ENCODE results near the gene LRRC2. TPM values are rescaled to one million over a fixed set of nuclear protein-coding genes. Genes with fewer than 3 reads are reported as not detected.
"Not testable (repeated sequence)": the region's sequence is repeated elsewhere in the genome, so short reads cannot be mapped to it uniquely, and the experiment has no call there.

Gene LRRC2
- total RNA-seq, 1 donor from 2014 or later: 2.0 TPM

DNA sequence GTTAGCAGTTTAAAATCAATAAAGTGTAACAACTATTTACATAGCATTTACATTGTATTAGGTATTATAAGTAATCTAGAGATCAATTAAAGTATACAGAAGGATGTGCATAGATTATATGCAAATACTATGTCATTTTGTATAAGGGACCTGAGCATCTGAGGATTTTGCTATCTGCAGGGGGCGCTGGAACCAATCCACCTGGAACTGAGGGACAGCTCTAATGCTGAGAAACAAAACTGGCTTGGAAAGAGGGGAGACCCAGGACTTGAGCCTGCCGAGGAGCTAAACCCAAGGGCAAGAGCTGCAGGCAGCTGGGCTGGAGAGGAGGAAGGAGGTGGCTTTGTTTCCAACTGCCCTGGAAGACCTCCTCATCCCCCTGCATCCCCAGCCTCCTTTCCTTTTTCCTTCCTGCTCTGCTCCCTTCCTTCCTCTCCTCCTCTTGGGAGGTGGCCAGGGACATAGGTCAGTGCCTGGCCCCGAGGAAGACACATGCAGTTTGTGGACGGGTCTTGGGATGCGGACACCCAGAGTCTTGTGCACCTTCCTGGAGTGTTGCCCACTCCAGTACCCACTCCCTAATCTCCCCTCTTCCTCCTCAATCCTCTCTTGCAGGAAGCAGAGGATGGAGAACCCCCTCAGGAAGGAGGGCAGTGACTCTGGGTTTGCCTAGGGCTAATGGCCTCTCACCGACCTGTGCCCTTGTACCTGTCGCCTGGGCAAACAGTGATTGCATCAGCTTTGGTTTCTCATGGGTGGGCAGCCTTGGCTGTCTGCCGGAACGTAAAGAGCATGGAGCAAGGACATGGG is 69.2 kb downstream of the LRRC2 start:
- H3K4me1 ChIP-seq: no peaks in the 10 kb centered on the region
- TF ChIP-seq POLR2A (IDR thresholded peaks at IDR 0.05): no peak
- TF ChIP-seq POLR2AphosphoS5 (IDR thresholded peaks at IDR 0.05; ENCODE audit: insufficient read depth in 1 of 2, low read depth in 1 of 2): no peak
- TF ChIP-seq, protein P1, sequence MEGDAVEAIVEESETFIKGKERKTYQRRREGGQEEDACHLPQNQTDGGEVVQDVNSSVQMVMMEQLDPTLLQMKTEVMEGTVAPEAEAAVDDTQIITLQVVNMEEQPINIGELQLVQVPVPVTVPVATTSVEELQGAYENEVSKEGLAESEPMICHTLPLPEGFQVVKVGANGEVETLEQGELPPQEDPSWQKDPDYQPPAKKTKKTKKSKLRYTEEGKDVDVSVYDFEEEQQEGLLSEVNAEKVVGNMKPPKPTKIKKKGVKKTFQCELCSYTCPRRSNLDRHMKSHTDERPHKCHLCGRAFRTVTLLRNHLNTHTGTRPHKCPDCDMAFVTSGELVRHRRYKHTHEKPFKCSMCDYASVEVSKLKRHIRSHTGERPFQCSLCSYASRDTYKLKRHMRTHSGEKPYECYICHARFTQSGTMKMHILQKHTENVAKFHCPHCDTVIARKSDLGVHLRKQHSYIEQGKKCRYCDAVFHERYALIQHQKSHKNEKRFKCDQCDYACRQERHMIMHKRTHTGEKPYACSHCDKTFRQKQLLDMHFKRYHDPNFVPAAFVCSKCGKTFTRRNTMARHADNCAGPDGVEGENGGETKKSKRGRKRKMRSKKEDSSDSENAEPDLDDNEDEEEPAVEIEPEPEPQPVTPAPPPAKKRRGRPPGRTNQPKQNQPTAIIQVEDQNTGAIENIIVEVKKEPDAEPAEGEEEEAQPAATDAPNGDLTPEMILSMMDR (IDR thresholded peaks at IDR 0.05): peak in 1 of 3 experiments; percentile 9
- intact Hi-C loops (cut with DNase I): loop anchor here (5.0 kb wide), 1 partner anchor 130 kb away; no protein-coding TSS in a partner anchor
- no peak overlapping the region for H3K4me3 ChIP-seq
- no peaks in the 10 kb centered on the region for H3K27me3 ChIP-seq
- no peak overlapping the region for H3K27ac ChIP-seq
- H3K9me3 ChIP-seq: no peaks in the 10 kb centered on the region
- peak in 1 of 2 donors; percentile 77 for DNase-seq (ENCODE audit: extremely low spot score in 2 of 2)
- H3K36me3 ChIP-seq: no peaks in the 10 kb centered on the region

DNA sequence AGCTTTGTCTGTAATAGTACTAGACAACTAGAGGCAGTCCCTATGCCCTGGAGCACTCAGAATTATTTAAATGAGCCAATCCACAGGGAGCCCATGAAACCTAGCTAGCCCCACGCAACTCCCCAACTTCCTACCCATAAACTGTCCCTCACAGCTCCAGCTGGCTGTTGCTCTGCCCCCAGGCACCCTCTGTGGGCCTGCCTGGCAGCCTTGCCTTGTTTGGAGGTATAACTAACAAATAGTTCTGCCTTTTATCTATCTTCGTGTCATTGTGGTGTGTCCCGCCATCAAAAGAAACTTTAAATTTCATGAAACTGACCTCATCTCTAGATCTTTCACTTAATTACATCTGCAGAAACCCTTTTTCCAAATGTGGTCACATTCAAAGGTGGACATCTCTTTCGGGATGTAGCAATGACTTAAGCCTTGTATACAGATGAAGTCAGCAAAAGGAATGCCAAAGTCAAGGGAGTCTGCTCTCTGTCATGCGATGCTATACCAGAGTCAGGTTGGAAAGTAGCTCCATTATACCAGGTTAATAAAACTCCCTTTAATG is 70.1 kb downstream of the LRRC2 start:
- Histone ChIP-seq H3K4me3 (no peak overlapping the region), H3K4me1 (no peaks in the 10 kb centered on the region), H3K27me3 (no peaks in the 10 kb centered on the region), H3K9me3 (no peaks in the 10 kb centered on the region), H3K27ac (no peak overlapping the region), H3K36me3 (no peaks in the 10 kb centered on the region)
- intact Hi-C loops (cut with DNase I): loop anchor here (5.0 kb wide), 1 partner anchor 131 kb away; no protein-coding TSS in a partner anchor
- peak in 1 of 2 donors; percentile 65 for DNase-seq (ENCODE audit: extremely low spot score in 2 of 2)
- TF ChIP-seq, protein P1 (IDR thresholded peaks at IDR 0.05): no peak
- no peak for TF ChIP-seq POLR2AphosphoS5 (IDR thresholded peaks at IDR 0.05; ENCODE audit: insufficient read depth in 1 of 2, low read depth in 1 of 2)
- TF ChIP-seq POLR2A (IDR thresholded peaks at IDR 0.05): no peak

DNA sequence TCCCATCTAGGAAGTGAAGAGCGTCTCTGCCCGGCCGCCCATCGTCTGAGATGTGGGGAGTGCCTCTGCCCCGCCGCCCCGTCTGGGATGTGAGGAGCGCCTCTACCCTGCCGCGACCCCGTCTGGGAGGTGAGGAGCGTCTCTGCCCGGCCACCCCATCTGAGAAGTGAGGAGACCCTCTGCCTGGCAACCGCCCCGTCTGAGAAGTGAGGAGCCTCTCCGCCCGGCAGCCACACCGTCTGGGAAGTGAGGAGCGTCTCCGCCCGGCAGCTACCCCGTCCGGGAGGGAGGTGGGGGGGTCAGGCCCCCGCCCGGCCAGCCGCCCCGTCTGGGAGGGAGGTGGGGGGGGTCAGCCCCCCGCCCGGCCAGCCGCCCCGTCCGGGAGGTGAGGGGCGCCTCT is 71.6 kb downstream of the LRRC2 start:
- H3K27me3 ChIP-seq; H3K36me3 ChIP-seq; H3K27ac ChIP-seq; H3K4me1 ChIP-seq; DNase-seq (ENCODE audit: extremely low spot score in 2 of 2); H3K9me3 ChIP-seq; H3K4me3 ChIP-seq; intact Hi-C loops (cut with DNase I): not testable (repeated sequence)

DNA sequence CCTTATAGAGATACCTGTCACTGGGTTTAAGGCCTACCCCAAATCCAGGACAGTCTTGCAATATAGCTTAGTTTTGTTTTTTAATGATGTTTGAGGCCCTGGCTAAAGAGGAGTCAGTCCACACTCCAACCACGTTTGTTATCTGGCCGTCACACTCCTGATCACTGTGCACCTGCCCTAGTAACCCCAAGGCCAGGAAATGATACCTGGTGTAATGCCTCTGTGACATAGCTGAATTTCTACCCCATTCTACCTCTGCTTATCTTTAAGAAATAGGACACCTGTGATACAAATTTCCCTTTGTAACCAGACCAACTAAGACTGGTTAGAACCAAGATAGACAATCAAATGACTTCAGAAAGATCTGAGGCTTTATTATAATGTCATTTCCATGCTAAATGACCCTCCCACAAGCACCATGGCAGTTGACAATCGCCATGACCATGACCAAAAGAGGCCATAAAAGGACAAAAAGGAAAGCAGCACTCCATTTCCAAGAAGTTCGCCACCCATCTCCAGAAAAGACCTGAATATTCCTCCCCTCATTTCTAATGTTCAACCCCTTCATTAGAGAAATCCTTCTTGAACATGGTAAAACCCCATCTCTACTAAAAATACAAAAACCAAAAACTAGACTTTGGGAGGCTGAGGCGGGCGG is 73.1 kb downstream of the LRRC2 start:
- H3K36me3 ChIP-seq: no peaks in the 10 kb centered on the region
- H3K27ac ChIP-seq: no peak overlapping the region
- intact Hi-C loops (cut with DNase I): no loop called here
- no peaks in the 10 kb centered on the region for H3K27me3 ChIP-seq
- DNase-seq (ENCODE audit: extremely low spot score in 2 of 2): no peak
- H3K4me1 ChIP-seq: peaks cover 4% of the 10 kb centered on the region
- no peak overlapping the region for H3K4me3 ChIP-seq
- H3K9me3 ChIP-seq: no peaks in the 10 kb centered on the region
- TF ChIP-seq POLR2AphosphoS5 (IDR thresholded peaks at IDR 0.05; ENCODE audit: insufficient read depth in 1 of 2, low read depth in 1 of 2): no peak
- no peak for TF ChIP-seq POLR2A (IDR thresholded peaks at IDR 0.05)
- TF ChIP-seq, protein P1 (IDR thresholded peaks at IDR 0.05): no peak

DNA sequence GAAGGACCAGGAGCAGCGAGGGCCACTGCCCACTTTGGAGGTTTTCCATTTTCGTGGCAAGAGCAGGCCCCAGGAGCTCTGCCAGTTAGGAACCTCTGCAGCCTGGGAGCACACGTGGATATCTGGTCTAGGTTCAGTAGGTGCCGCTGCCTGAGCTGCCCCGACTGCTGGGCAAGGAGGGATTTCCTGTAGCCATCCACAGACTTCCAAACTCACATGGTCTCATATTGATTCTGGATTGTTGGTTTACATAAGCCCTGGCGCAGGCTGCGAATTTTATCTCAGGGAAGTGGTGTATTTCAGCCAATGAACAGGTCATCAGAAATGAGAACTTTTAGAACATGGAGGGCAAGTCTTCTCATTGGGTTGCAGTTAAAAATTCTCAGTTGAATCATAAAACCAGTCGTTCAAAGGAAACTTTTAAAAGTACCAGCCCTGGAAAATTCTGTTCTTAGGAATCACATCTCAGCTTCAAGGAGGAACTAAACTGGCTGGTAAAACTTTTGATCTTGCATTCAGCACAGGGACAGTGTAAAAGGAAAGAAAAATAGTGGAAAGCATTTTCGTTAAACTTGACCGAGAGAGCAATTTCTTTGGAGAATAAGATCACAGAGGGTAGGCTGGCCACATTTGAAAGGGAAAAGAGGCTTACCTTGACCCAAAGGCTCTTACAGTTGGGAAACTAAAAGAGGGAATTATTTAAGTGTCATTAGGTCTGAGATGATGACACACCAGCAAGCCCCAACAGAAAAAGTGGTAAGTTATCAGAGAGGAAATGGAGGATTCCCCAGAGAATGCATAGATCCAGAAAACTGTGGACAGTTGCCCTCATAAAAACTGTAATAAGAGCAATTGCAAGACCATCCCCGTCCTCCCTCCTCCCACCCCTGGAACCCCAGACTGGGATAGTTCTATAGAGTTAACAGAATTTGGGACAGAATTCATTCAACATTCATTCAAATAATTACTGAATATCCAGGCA is 74.7 kb downstream of the LRRC2 start:
- Histone ChIP-seq H3K4me1 (peaks cover 4% of the 10 kb centered on the region), H3K27ac (no peak overlapping the region), H3K4me3 (no peak overlapping the region), H3K9me3 (no peaks in the 10 kb centered on the region), H3K36me3 (no peaks in the 10 kb centered on the region), H3K27me3 (no peaks in the 10 kb centered on the region)
- intact Hi-C loops (cut with DNase I): no loop called here
- TF ChIP-seq, protein P1 (IDR thresholded peaks at IDR 0.05): no peak
- TF ChIP-seq POLR2A (IDR thresholded peaks at IDR 0.05) (no peak), POLR2AphosphoS5 (IDR thresholded peaks at IDR 0.05; ENCODE audit: insufficient read depth in 1 of 2, low read depth in 1 of 2) (no peak)
- DNase-seq (ENCODE audit: extremely low spot score in 2 of 2): peak in 1 of 2 donors; percentile 42
